Ovary (tissue), 3 donors: ENCODE data around the gene DOCK11.
"Not testable (repeated sequence)": the region's sequence is repeated elsewhere in the genome, so short reads cannot be mapped to it uniquely, and the experiment has no call there.

Source experiments
- CTCF ChIP-seq, 3 donors: fragments of 450-650 bp in 2 of 3; fragments of 200-600 bp in 1 of 3; IDR thresholded peaks; one replicate each; pipeline versions ENCODE4 v1.5.1 to v1.8.0; 2016 to 2022; ENCODE audit warnings: antibody characterized with exemption in 3 of 3, mild to moderate bottlenecking in 1 of 3
- EP300 ChIP-seq: sonication (generic); formaldehyde crosslinking; IDR thresholded peaks from one replicate; pipeline ENCODE4 v1.6.1; 2017; ENCODE audit warnings: antibody characterized with exemption
- POLR2A ChIP-seq: fragments of 450-650 bp; IDR thresholded peaks from one replicate; pipeline ENCODE4 v1.6.1; 2017; ENCODE audit warnings: antibody characterized with exemption, mild to moderate bottlenecking, moderate library complexity
- donor health status: DM: no; HTN: no; CAD: no.

- TF ChIP-seq POLR2A; CTCF (IDR thresholded peaks at IDR 0.05); EP300: not testable (repeated sequence)
Measured at GRCh38 chrX:118716833-118717232, 221.2 kb downstream of the DOCK11 start.
